ENCODE measurements around the gene DCC.

DCC gene

DNA sequence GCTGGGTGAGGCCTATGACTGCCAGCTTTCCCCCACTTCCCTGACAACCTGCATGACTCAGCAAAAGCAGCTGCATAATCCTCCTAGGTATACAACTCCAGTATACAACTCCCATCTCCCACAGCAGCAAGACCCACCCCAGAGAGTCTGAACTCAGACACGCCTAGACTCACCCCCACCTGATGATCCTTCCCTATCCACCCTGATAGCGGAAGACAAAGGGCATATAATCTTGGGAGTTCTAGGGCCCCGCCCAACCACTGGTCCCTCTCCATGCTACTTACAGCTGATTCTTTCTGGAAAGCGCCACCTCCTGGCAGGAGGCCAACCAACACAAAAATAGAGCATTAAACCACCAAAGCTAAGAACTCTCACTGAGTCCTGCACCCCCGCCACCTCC is 296.5 kb downstream of the DCC start:
- H3K4me3 ChIP-seq = no peak overlapping the region
- H3K9ac ChIP-seq (ENCODE audit: insufficient read length) = no peak overlapping the region
- no peak for TF ChIP-seq POLR2AphosphoS5 (IDR thresholded peaks at IDR 0.05; ENCODE audit: borderline replicate concordance, low read depth, low read length)
- no peak for TF ChIP-seq FOXP2 (optimal IDR thresholded peaks at IDR 0.05; ENCODE audit: control extremely low read depth, extremely low read length, insufficient read depth)
- no peak for TF ChIP-seq EZH2 (IDR thresholded peaks at IDR 0.05)
- H3K9me3 ChIP-seq (ENCODE audit: low read depth, low read length) = no peaks in the 10 kb centered on the region
- DNase-seq (ENCODE audit: low read depth, low spot score) = no peak
- H3K36me3 ChIP-seq (ENCODE audit: insufficient read depth, low read length) = no peaks in the 10 kb centered on the region
- no peak overlapping the region for H3K27ac ChIP-seq

GRCh38 chr18:52648201-52648600 is 308.2 kb downstream of the DCC start:
- Histone ChIP-seq H3K9ac (ENCODE audit: insufficient read length) (no peak overlapping the region), H3K9me3 (ENCODE audit: low read depth, low read length) (no peaks in the 10 kb centered on the region), H3K36me3 (ENCODE audit: insufficient read depth, low read length) (no peaks in the 10 kb centered on the region), H3K4me3 (no peak overlapping the region), H3K27ac (no peak overlapping the region)
- no peak for TF ChIP-seq EZH2 (IDR thresholded peaks at IDR 0.05)
- no peak for TF ChIP-seq FOXP2 (optimal IDR thresholded peaks at IDR 0.05; ENCODE audit: control extremely low read depth, extremely low read length, insufficient read depth)
- TF ChIP-seq POLR2AphosphoS5 (IDR thresholded peaks at IDR 0.05; ENCODE audit: borderline replicate concordance, low read depth, low read length) = no peak
- no peak for DNase-seq (ENCODE audit: low read depth, low spot score)

DNA sequence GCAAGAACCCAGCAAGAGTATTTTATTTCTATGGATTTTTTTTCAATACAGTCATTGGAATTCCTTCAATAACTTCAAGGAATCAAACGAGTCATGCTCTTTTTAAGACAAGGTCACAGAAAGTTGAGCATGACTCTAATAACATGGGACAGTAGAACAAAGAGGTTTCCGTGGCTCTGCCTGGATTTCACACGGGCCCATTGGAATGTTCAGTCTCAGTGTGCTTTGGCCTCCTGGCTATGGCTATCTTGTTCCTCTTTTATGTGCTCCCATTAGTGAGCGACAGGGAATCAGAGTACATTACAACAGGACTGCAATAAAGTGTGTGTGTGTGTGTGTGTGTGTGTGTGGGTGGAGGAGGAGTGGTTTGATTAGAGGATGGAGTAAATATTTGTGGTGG is 312.4 kb downstream of the DCC start:
- Histone ChIP-seq H3K9me3 (ENCODE audit: low read depth, low read length) (no peaks in the 10 kb centered on the region), H3K36me3 (ENCODE audit: insufficient read depth, low read length) (no peaks in the 10 kb centered on the region), H3K27ac (no peak overlapping the region), H3K9ac (ENCODE audit: insufficient read length) (no peak overlapping the region), H3K4me3 (no peak overlapping the region)
- TF ChIP-seq POLR2AphosphoS5 (IDR thresholded peaks at IDR 0.05; ENCODE audit: borderline replicate concordance, low read depth, low read length) (no peak), FOXP2 (optimal IDR thresholded peaks at IDR 0.05; ENCODE audit: control extremely low read depth, extremely low read length, insufficient read depth) (no peak), EZH2 (IDR thresholded peaks at IDR 0.05) (no peak)
- no peak for DNase-seq (ENCODE audit: low read depth, low spot score)

DNA sequence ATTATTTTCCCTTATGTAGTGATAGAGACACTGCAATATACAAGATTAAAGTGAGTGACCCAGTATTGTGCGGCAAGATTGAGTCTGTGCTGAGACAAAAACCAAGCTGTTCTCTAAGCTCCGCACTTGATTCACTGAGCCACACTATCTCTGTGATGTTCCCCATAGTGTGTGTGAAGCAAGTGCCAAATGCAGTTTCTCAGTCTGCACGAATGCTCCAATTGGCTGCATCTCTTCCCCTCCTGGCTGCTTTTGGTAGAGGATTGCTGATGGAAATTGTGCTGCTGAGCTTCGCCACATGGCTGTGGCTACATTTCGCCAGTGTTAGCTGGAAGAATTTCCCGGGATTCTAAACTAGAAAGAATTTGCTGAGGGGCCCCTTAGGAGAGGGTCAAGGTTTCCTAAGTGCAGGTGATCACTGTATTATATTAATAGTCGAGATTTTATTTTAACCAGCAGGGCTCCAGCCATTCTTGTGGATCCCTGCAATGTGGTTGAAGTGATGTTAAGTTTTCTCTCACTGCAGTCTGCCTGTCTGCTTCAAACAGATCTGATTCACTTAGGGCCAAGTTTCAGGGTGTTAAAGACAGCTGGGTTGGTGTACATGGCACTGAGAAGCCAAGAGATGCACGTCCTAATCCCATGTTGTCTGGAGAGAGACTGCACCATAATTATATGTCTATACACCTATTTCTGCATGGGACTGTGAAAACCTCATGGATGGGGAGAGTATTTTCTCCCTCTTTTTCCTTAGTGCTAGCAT is 317.2 kb downstream of the DCC start:
- H3K9me3 ChIP-seq (ENCODE audit: low read depth, low read length) = no peaks in the 10 kb centered on the region
- TF ChIP-seq POLR2AphosphoS5 (IDR thresholded peaks at IDR 0.05; ENCODE audit: borderline replicate concordance, low read depth, low read length) = no peak
- no peak for TF ChIP-seq EZH2 (IDR thresholded peaks at IDR 0.05)
- no peak overlapping the region for H3K4me3 ChIP-seq
- no peaks in the 10 kb centered on the region for H3K36me3 ChIP-seq (ENCODE audit: insufficient read depth, low read length)
- no peak for DNase-seq (ENCODE audit: low read depth, low spot score)
- H3K9ac ChIP-seq (ENCODE audit: insufficient read length) = no peak overlapping the region
- no peak overlapping the region for H3K27ac ChIP-seq

DNA sequence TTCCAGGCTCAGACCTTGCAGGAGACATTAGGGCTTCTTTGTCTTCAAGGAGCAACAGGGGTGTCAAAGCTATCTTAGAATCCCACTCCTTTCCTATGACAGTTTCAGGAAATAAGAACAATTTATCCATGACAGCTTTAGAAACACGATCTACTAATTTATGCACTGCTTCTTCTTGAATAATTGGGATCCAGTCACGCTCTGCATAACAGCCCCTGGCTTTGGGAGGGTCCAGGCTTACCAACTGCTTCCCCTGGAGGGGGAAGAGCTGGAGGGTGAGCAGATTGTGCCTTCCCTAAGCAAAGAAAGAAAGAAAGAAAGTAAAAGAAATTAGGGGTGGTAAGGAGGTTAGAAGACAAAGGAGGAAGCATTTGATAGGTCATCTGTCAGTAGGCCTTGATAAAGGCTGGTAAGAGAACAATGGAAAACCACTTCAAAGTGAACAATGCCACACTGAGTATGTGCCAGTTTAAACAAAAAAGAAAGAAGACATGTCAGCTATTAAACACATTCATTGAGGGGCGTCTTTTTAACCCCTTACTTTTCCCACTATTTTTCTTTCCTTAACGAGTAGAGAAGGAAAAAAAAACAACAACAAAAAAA is 327.6 kb downstream of the DCC start:
- H3K4me3 ChIP-seq = no peak overlapping the region
- DNase-seq (ENCODE audit: low read depth, low spot score) = no peak
- TF ChIP-seq EZH2 (IDR thresholded peaks at IDR 0.05) (no peak), POLR2AphosphoS5 (IDR thresholded peaks at IDR 0.05; ENCODE audit: borderline replicate concordance, low read depth, low read length) (no peak), FOXP2 (optimal IDR thresholded peaks at IDR 0.05; ENCODE audit: control extremely low read depth, extremely low read length, insufficient read depth) (no peak)

DNA sequence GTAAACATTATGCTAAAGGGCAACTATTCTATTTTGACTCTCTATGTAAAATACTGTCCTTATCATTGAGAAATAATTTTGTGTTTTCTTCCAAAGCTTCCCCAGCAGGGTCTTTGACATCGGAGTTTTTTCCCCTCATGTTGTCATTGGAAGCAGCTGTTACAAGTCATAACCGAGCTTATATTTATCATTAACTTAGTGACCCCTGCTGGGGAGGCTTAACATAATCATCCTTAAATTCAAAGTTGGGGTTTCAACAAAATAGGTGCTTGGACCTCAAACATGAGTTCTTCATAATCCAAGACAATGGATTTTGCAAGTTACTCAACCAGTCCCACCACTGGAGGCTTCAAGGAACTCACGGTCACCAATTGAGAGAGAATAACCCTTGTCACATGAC is 330.9 kb downstream of the DCC start:
- H3K4me3 ChIP-seq = no peak overlapping the region
- H3K9me3 ChIP-seq (ENCODE audit: low read depth, low read length) = no peaks in the 10 kb centered on the region
- TF ChIP-seq FOXP2 (optimal IDR thresholded peaks at IDR 0.05; ENCODE audit: control extremely low read depth, extremely low read length, insufficient read depth) = no peak
- TF ChIP-seq EZH2 (IDR thresholded peaks at IDR 0.05) = no peak
- no peak for TF ChIP-seq POLR2AphosphoS5 (IDR thresholded peaks at IDR 0.05; ENCODE audit: borderline replicate concordance, low read depth, low read length)
- H3K36me3 ChIP-seq (ENCODE audit: insufficient read depth, low read length) = no peaks in the 10 kb centered on the region
- no peak for DNase-seq (ENCODE audit: low read depth, low spot score)
- H3K27ac ChIP-seq = no peak overlapping the region
- H3K9ac ChIP-seq (ENCODE audit: insufficient read length) = no peak overlapping the region

More for the DNA sequence above, 327.6 kb downstream of the DCC start:
- no peaks in the 10 kb centered on the region for H3K9me3 ChIP-seq (ENCODE audit: low read depth, low read length)
- H3K9ac ChIP-seq (ENCODE audit: insufficient read length) = no peak overlapping the region
- no peaks in the 10 kb centered on the region for H3K36me3 ChIP-seq (ENCODE audit: insufficient read depth, low read length)
- H3K27ac ChIP-seq = no peak overlapping the region

- no peak overlapping the region for H3K4me3 ChIP-seq
- peak overlapping the region; percentile 69; the same call in 1 of the 2 replicates for H3K27ac ChIP-seq
- H3K9me3 ChIP-seq (ENCODE audit: low read depth, low read length) = no peaks in the 10 kb centered on the region
- no peak overlapping the region for H3K9ac ChIP-seq (ENCODE audit: insufficient read length)
- TF ChIP-seq EZH2 (IDR thresholded peaks at IDR 0.05) (no peak), FOXP2 (optimal IDR thresholded peaks at IDR 0.05; ENCODE audit: control extremely low read depth, extremely low read length, insufficient read depth) (no peak), POLR2AphosphoS5 (IDR thresholded peaks at IDR 0.05; ENCODE audit: borderline replicate concordance, low read depth, low read length) (no peak)
- DNase-seq (ENCODE audit: low read depth, low spot score) = no peak
- H3K36me3 ChIP-seq (ENCODE audit: insufficient read depth, low read length) = no peaks in the 10 kb centered on the region
Observed at GRCh38 chr18:52678034-52678433, 338.0 kb downstream of the DCC start.

DNA sequence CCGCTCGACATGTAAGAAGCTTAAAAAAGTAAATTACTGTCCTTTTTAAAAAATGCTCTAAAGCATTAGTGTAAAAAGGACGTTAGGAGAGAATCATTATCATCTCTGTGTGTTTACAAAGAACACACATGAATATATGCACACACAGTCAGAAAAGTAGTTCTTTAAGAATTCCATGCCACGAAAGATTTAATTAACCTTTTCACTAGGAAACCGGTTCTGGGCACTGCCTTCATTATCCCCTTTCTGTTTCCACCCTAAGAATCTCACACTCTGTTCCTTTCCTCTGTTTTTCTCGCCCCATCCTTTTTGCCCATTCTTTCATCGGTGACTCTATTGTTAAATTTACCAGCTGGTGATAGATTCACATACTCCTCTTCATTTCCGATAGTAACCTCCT is 338.6 kb downstream of the DCC start:
- H3K9ac ChIP-seq (ENCODE audit: insufficient read length) = no peak overlapping the region

More for the DNA sequence above, 338.6 kb downstream of the DCC start:
- Histone ChIP-seq H3K9me3 (ENCODE audit: low read depth, low read length) (no peaks in the 10 kb centered on the region), H3K27ac (peak overlapping the region; percentile 69), H3K4me3 (peak overlapping the region; percentile 29), H3K36me3 (ENCODE audit: insufficient read depth, low read length) (no peaks in the 10 kb centered on the region)
- TF ChIP-seq FOXP2 (optimal IDR thresholded peaks at IDR 0.05; ENCODE audit: control extremely low read depth, extremely low read length, insufficient read depth) = no peak
- no peak for TF ChIP-seq POLR2AphosphoS5 (IDR thresholded peaks at IDR 0.05; ENCODE audit: borderline replicate concordance, low read depth, low read length)
- no peak for TF ChIP-seq EZH2 (IDR thresholded peaks at IDR 0.05)
- DNase-seq (ENCODE audit: low read depth, low spot score) = no peak

Measured in SK-N-MC (cell line).